H1 (cell line): Measurements from ENCODE around the gene OR2Z1. TPM values are rescaled to one million over a fixed set of nuclear protein-coding genes. Genes with fewer than 3 reads are reported as not detected.

Experiments
- CTCF ChIA-PET: fragments of 300-600 bp; sonication (Branson Sonifier 250); formaldehyde crosslinking; loops from one replicate; lab custom pipeline; 2021; ENCODE audit not compliant: partially characterized antibody; lab: Charles Lee
- POLR2A ChIA-PET: fragments of 300-600 bp; sonication (Branson Sonifier 250); formaldehyde crosslinking; loops from one replicate; lab custom pipeline; 2021; ENCODE audit warnings: inconsistent platforms; ENCODE audit not compliant: partially characterized antibody; lab: Charles Lee
- DNase-seq, 2 experiments: peaks; one replicate each; pipeline versions ENCODE4 v3.0.0 to v3.0.0-alpha.2; 2010 to 2022; ENCODE audit warnings: low spot score in 2 of 2, low read depth in 1 of 2, mixed read lengths in 1 of 2
- FAIRE-seq: peaks from 2 replicates; lab custom pipeline; 2011; peaks lifted over from hg19 to GRCh38; lab: Jason Lieb, UNC
- H2AFZ ChIP-seq: 2 replicates; pipeline ENCODE4 v1.8.1; 2012; ENCODE audit warnings: low read length, inconsistent platforms
- H2AK5ac ChIP-seq: 2 replicates; pipeline ENCODE4 v1.6.1; 2013; ENCODE audit warnings: low read depth, low read length
- H2BK120ac ChIP-seq: replicated peaks from 2 replicates; pipeline ENCODE3; 2013; ENCODE audit warnings: low read depth, low read length, inconsistent platforms
- H2BK12ac ChIP-seq: 2 replicates; pipeline ENCODE4 v1.6.1; 2013; ENCODE audit warnings: low read depth, low read length
- H2BK15ac ChIP-seq: 2 replicates; pipeline ENCODE4 v1.6.1; 2013; ENCODE audit warnings: low read length
- H2BK20ac ChIP-seq: 2 replicates; pipeline ENCODE4 v1.6.1; 2013; ENCODE audit warnings: low read length
- H2BK5ac ChIP-seq: 2 replicates; pipeline ENCODE4 v1.6.1; 2013; ENCODE audit warnings: low read depth, low read length
- H3K14ac ChIP-seq: 2 replicates; pipeline ENCODE4 v1.6.1; 2013; ENCODE audit warnings: inconsistent platforms; ENCODE audit not compliant: insufficient read length
- H3K18ac ChIP-seq: 2 replicates; pipeline ENCODE4 v1.6.1; 2013; ENCODE audit warnings: low read length; ENCODE audit errors: extremely low read depth
- H3K23ac ChIP-seq: 2 replicates; pipeline ENCODE4 v1.6.1; 2013; ENCODE audit warnings: inconsistent platforms; ENCODE audit not compliant: insufficient read length
- H3K23me2 ChIP-seq: 2 replicates; pipeline ENCODE4 v1.6.1; 2013; ENCODE audit warnings: low read depth, low read length
- H3K27ac ChIP-seq: 2 replicates; pipeline ENCODE4 v1.6.1; 2011; ENCODE audit warnings: low read depth, low read length, inconsistent platforms
- H3K27me3 ChIP-seq, 4 experiments: replicated peaks in 1 of 4; 1 replicate in 1 of 4; 2 replicates in 3 of 4; pipeline versions ENCODE4 v1.6.1 to v1.8.1; 2011 to 2013; ENCODE audit warnings: low read length in 3 of 4, mild to moderate bottlenecking in 3 of 4, inconsistent platforms in 2 of 4, mixed read lengths in 2 of 4, moderate library complexity in 1 of 4; ENCODE audit not compliant: control insufficient read depth in 3 of 4, insufficient read depth in 3 of 4; ENCODE audit errors: extremely low read depth in 1 of 4
- H3K36me3 ChIP-seq, 4 experiments: 2 replicates each; pipeline versions ENCODE4 v1.6.1 to v1.8.1; 2011 to 2013; ENCODE audit warnings: mild to moderate bottlenecking in 4 of 4, low read length in 3 of 4, moderate library complexity in 2 of 4, control low read depth in 1 of 4, inconsistent platforms in 1 of 4; ENCODE audit not compliant: insufficient read depth in 4 of 4, control insufficient read depth in 2 of 4
- H3K4ac ChIP-seq: replicated peaks from 2 replicates; pipeline ENCODE3; 2013; ENCODE audit warnings: low read length, low read depth, mixed read lengths, inconsistent platforms; ENCODE audit not compliant: insufficient read length
- H3K4me1 ChIP-seq, 4 experiments: replicated peaks in 1 of 4; 1 replicate in 1 of 4; 2 replicates in 3 of 4; pipeline versions ENCODE4 v1.6.1 to v1.8.1; 2011 to 2013; ENCODE audit warnings: low read length in 3 of 4, inconsistent platforms in 2 of 4, mixed read lengths in 1 of 4; ENCODE audit not compliant: insufficient read depth in 4 of 4, control insufficient read depth in 3 of 4
- H3K4me2 ChIP-seq, 2 experiments: 2 replicates each; pipeline versions ENCODE4 v1.6.1 to v1.8.1; 2011 to 2013; ENCODE audit warnings: low read depth in 2 of 2, low read length in 2 of 2, control low read depth in 1 of 2, inconsistent platforms in 1 of 2, mild to moderate bottlenecking in 1 of 2; ENCODE audit not compliant: insufficient read depth in 1 of 2
- H3K4me3 ChIP-seq, 4 experiments: fragments of 200-600, 300-600 bp in 1 of 4; sonication (generic), shearing (Covaris generic), sonication (Bioruptor Twin) in 1 of 4; 2 replicates each; pipeline versions ENCODE4 v1.5.1 to v1.8.1; 2011 to 2016; ENCODE audit warnings: low read length in 4 of 4, low read depth in 3 of 4, control low read depth in 2 of 4, inconsistent platforms in 2 of 4, mild to moderate bottlenecking in 2 of 4, mixed read lengths in 1 of 4, moderate library complexity in 1 of 4; ENCODE audit not compliant: insufficient read depth in 2 of 4; ENCODE audit errors: extremely low read depth in 1 of 4
- H3K56ac ChIP-seq: replicated peaks from 2 replicates; pipeline ENCODE3; 2013; ENCODE audit warnings: low read depth, mild to moderate bottlenecking, mixed read lengths, low read length, inconsistent platforms; ENCODE audit not compliant: insufficient read length
- H3K79me1 ChIP-seq: 2 replicates; pipeline ENCODE4 v1.6.1; 2013; ENCODE audit warnings: low read depth, low read length, control low read depth
- H3K79me2 ChIP-seq, 2 experiments: 2 replicates each; pipeline versions ENCODE4 v1.6.1 to v1.8.1; 2012 to 2013; ENCODE audit warnings: low read length in 2 of 2, mild to moderate bottlenecking in 2 of 2, inconsistent platforms in 1 of 2; ENCODE audit not compliant: insufficient read depth in 2 of 2, control insufficient read depth in 1 of 2
- H3K9ac ChIP-seq, 4 experiments: replicated peaks in 1 of 4; 1 replicate in 1 of 4; 2 replicates in 3 of 4; pipeline versions ENCODE4 v1.6.1 to v1.8.1; 2011 to 2013; ENCODE audit warnings: low read depth in 3 of 4, low read length in 3 of 4, control low read depth in 2 of 4, mild to moderate bottlenecking in 2 of 4, moderate library complexity in 2 of 4, inconsistent platforms in 1 of 4; ENCODE audit errors: extremely low read depth in 1 of 4
- H3K9me3 ChIP-seq, 2 experiments: 2 replicates each; pipeline versions ENCODE4 v1.6.1 to v1.8.1; 2012 to 2013; ENCODE audit warnings: mild to moderate bottlenecking in 2 of 2, moderate library complexity in 2 of 2, control low read depth in 1 of 2, inconsistent platforms in 1 of 2, low read depth in 1 of 2, low read length in 1 of 2, mixed read lengths in 1 of 2; ENCODE audit not compliant: insufficient read depth in 2 of 2
- H4K20me1 ChIP-seq, 2 experiments: replicated peaks in 1 of 2; 2 replicates each; pipeline versions ENCODE3 to v1.8.1; 2011 to 2013; ENCODE audit warnings: inconsistent platforms in 2 of 2, low read length in 2 of 2, mild to moderate bottlenecking in 1 of 2; ENCODE audit not compliant: insufficient read depth in 2 of 2, control insufficient read depth in 1 of 2
- H4K5ac ChIP-seq: 2 replicates; pipeline ENCODE4 v1.6.1; 2013; ENCODE audit warnings: low read length, low read depth, mixed read lengths, inconsistent platforms; ENCODE audit not compliant: insufficient read length
- H4K8ac ChIP-seq: 2 replicates; pipeline ENCODE4 v1.8.0; 2013; ENCODE audit warnings: mild to moderate bottlenecking, moderate library complexity, low read length, inconsistent platforms; ENCODE audit not compliant: insufficient read depth; ENCODE audit errors: extremely low read depth
- H4K91ac ChIP-seq: replicated peaks from 2 replicates; pipeline ENCODE3; 2013; ENCODE audit warnings: low read length, mixed read lengths, inconsistent platforms; ENCODE audit not compliant: insufficient read length
- EGR1 ChIP-seq: IDR thresholded peaks from 2 replicates; pipeline ENCODE4 v1.6.1; 2011; ENCODE audit warnings: low read depth, low read length, borderline replicate concordance
- JUND ChIP-seq: IDR thresholded peaks from 2 replicates; pipeline ENCODE4 v1.6.1; 2011; ENCODE audit warnings: mild to moderate bottlenecking, improper control_type of control experiment, low read length
- KDM1A ChIP-seq: fragments of 200-600, 300-600 bp; sonication (generic); IDR thresholded peaks from 2 replicates; pipeline ENCODE4 v1.7.1; 2016; ENCODE audit warnings: mild to moderate bottlenecking, low read length, borderline replicate concordance
- RNF2 ChIP-seq: fragments of 200-900, 300-1000 bp; sonication (generic); IDR thresholded peaks from 2 replicates; pipeline ENCODE4 v1.7.1; 2016; ENCODE audit warnings: borderline replicate concordance, low read depth, mild to moderate bottlenecking, antibody characterized with exemption, low read length; ENCODE audit not compliant: poor library complexity, severe bottlenecking; ENCODE audit errors: missing control alignments
- SAP30 ChIP-seq: fragments of 300-600 bp; sonication (generic); IDR thresholded peaks from 2 replicates; pipeline ENCODE4 v1.7.1; 2012; ENCODE audit warnings: low read length, moderate library complexity, mild to moderate bottlenecking, inconsistent platforms; ENCODE audit not compliant: insufficient read depth, insufficient replicate concordance
- SRF ChIP-seq: IDR thresholded peaks from 2 replicates; pipeline ENCODE4 v1.6.1; 2011; ENCODE audit warnings: mild to moderate bottlenecking, low read depth, low read length, moderate library complexity
- SUZ12 ChIP-seq: fragments of 200-600 bp; sonication (generic); IDR thresholded peaks from 2 replicates; pipeline ENCODE4 v1.6.1; 2012; ENCODE audit warnings: mild to moderate bottlenecking, inconsistent platforms, low read length, moderate library complexity, mixed read lengths
- polyA plus RNA-seq, 7 experiments: library from polyadenylated mRNA; depleted of rRNA in 3 of 7; stranded (reverse) in 5 of 7; unstranded in 2 of 7; fragments of >200 nt in 5 of 7; fragments of 200-250 nt in 2 of 7; gene quantifications; 1 replicate in 5 of 7; 2 replicates in 1 of 7; 4 replicates in 1 of 7; pipeline versions ENCODE4 v1.2.1 to v1.2.3, GENCODE V29; 2011 to 2013; ENCODE audit warnings: missing spikeins in 2 of 7, mixed read lengths in 2 of 7
- total RNA-seq: library from RNA; stranded (reverse); fragmentation: NEBNext Ultra II Directional; extraction: Animal tissue kit (Norgen Biotek cat#: 25700); gene quantifications from 2 replicates; pipeline ENCODE4 v1.2.1, GENCODE V29; 2021

The OR2Z1 gene
- total and polyA plus RNA-seq, 2 of the 8 experiments (the other 6 are each of a cell fraction or from before 2014, with no cell fraction given): not detected

DNA sequence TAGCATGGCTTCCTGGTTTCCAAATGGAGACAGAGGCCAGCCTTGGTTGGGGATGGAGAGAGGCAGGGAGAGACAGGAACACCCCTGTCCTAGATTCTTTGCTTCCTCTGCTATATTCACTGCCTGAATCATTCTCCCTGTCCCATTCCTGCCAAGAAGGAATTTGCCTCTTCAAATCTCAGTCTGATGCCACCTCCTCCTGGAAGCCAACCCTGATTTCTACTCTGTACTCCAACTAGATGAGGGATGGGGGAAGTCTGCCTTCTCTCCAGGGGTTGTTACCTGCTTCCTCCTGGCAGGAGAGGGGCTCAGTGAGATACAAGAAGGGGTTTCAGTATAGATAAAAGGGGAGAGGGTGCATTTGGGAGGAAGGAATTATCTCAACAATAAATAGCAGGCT, 21.5 kb upstream of the OR2Z1 start:
- no peak overlapping the region for H2BK5ac ChIP-seq
- H3K79me1 ChIP-seq: no peaks in the 10 kb centered on the region
- no peak overlapping the region for H2BK120ac ChIP-seq
- H2AK5ac ChIP-seq: no peak overlapping the region; the same call in 1 of the 2 replicates
- ChIA-PET CTCF (interaction anchor here (0.9 kb wide), 1 partner anchor 45 kb away, joined by 3 read pairs; no protein-coding TSS in a partner anchor), POLR2A (no interaction called here)
- no peak overlapping the region for H3K4me3 ChIP-seq
- no peaks in the 10 kb centered on the region for H3K79me2 ChIP-seq
- no peak overlapping the region for H2BK20ac ChIP-seq
- H3K18ac ChIP-seq: no peak overlapping the region
- H3K4me2 ChIP-seq: no peak overlapping the region
- H3K27me3 ChIP-seq: no peaks in the 10 kb centered on the region; a peak in 1 of 7 replicates
- no peak overlapping the region for H3K14ac ChIP-seq
- TF ChIP-seq JUND (no peak), SRF (no peak), SAP30 (no peak), KDM1A (no peak), EGR1 (no peak), SUZ12 (no peak), RNF2 (no peak)
- TF ChIP-seq, all 59 proteins: peak for 0
- H2BK12ac ChIP-seq: no peak overlapping the region
- no peaks in the 10 kb centered on the region for H3K23me2 ChIP-seq
- H3K27ac ChIP-seq: no peak overlapping the region
- no peak overlapping the region for H2BK15ac ChIP-seq
- H3K9ac ChIP-seq: no peak overlapping the region
- H3K23ac ChIP-seq: no peak overlapping the region
- no peak overlapping the region for H4K91ac ChIP-seq
- no peaks in the 10 kb centered on the region for H3K4me1 ChIP-seq
- no peak for DNase-seq
- H4K8ac ChIP-seq: no peak overlapping the region
- H3K56ac ChIP-seq: no peak overlapping the region
- peaks cover 7 to 15% of the 10 kb centered on the region in 2 experiments; a peak in 2 of 4 replicates for H3K9me3 ChIP-seq
- no peaks in the 10 kb centered on the region for H3K36me3 ChIP-seq
- no peak for FAIRE-seq
- no peak overlapping the region for H3K4ac ChIP-seq
- H4K5ac ChIP-seq: no peak overlapping the region
- H2AFZ ChIP-seq: no peak overlapping the region
- H4K20me1 ChIP-seq: no peaks in the 10 kb centered on the region
